GM10266 (cell line): ENCODE results near the gene SLC7A6.

Source experiments
- DNase-seq: peaks from one replicate; pipeline ENCODE4 v3.0.0; 2012; ENCODE audit errors: extremely low spot score
- TF ChIP-seq, protein P1 (sequence below): IDR thresholded peaks from 2 replicates; pipeline ENCODE4 v1.5.1; 2012; ENCODE audit warnings: mild to moderate bottlenecking, low read depth; ENCODE audit not compliant: control insufficient read depth, insufficient read depth; ENCODE audit errors: missing control alignments

Gene SLC7A6

GRCh38 chr16:68270353-68270752, 6.0 kb downstream of the SLC7A6 start:
- TF ChIP-seq, protein P1, sequence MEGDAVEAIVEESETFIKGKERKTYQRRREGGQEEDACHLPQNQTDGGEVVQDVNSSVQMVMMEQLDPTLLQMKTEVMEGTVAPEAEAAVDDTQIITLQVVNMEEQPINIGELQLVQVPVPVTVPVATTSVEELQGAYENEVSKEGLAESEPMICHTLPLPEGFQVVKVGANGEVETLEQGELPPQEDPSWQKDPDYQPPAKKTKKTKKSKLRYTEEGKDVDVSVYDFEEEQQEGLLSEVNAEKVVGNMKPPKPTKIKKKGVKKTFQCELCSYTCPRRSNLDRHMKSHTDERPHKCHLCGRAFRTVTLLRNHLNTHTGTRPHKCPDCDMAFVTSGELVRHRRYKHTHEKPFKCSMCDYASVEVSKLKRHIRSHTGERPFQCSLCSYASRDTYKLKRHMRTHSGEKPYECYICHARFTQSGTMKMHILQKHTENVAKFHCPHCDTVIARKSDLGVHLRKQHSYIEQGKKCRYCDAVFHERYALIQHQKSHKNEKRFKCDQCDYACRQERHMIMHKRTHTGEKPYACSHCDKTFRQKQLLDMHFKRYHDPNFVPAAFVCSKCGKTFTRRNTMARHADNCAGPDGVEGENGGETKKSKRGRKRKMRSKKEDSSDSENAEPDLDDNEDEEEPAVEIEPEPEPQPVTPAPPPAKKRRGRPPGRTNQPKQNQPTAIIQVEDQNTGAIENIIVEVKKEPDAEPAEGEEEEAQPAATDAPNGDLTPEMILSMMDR = no peak
- DNase-seq = no peak

DNA sequence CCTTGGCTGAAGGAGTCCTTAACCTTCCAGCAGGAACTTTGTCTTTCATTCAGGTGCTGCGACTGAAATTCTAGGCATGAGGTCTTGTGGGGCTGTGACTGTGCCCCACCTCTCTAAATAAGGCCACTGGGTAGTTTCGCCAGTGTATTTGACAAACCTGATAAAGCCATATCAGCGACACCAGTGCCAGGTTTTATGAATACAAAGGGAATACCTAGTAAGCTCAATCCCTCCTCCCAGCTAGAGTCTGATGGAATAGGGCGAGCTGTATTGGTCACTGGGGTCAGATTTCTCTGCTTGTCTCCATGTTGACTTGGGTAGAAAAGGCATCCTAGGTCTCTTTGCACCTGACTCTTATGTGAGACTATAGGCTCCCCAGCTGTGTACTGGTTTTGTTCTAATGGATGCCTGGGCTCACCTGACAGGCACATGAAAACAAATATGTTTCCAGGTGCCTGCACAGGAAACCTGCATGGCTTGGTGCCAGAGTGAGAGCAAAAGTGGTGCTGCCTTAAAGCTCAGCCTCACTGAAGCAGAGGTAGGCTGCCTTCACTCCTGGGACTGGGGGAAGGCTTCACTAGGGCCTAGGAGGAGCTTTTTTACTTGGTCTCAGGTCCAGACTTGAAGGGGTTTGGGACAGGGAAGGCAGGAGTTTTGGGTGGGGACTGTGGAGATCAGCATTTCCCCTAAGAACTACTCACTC, 8.3 kb downstream of the SLC7A6 start:
- TF ChIP-seq, protein P1 = no peak
- no peak for DNase-seq

DNA sequence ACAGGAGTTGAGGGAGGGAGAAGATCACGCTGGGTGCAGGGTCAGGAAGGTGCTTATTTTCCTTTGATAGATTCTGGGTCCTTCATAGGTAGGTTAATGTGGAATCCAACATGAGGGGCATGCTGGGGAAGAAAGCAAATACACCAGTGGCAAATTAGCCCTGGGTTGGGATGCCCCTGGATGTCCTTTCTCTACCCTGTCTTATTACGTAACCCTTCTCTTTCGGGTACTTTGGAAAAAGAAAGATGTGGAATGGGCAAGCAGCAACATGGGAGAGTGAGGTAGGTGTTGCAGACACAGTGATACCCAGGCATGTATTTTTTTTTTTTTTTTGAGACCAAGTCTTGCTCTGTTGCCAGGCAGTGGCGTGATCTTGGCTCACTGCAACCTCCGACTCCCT, 9.1 kb downstream of the SLC7A6 start:
- no peak for DNase-seq
- TF ChIP-seq, protein P1 = no peak

GRCh38 chr16:68273896-68274295, 9.6 kb downstream of the SLC7A6 start:
- TF ChIP-seq, protein P1 = no peak
- no peak for DNase-seq

GRCh38 chr16:68274441-68274840, 10.1 kb downstream of the SLC7A6 start:
- TF ChIP-seq, protein P1 = no peak
- no peak for DNase-seq

- peak; percentile 75 for DNase-seq
- TF ChIP-seq, protein P1 = no peak
Observed at GRCh38 chr16:68275611-68276191, 11.4 kb downstream of the SLC7A6 start.

GRCh38 chr16:68276223-68276622, 11.9 kb downstream of the SLC7A6 start:
- no peak for DNase-seq
- TF ChIP-seq, protein P1 = no peak
